Activated CD8-positive, alpha-beta memory T cell treated with anti-CD3 and anti-CD28 coated beads, Interleukin-2, amount 50 U/mL, for 1 hour (primary cell): ENCODE results near the gene ITGA2B.
"Not testable (repeated sequence)": the region's sequence is repeated elsewhere in the genome, so short reads cannot be mapped to it uniquely, and the experiment has no call there.

Experiments used
- DNase-seq: peaks from one replicate; pipeline ENCODE4 v3.0.0-alpha.2; 2020; ENCODE audit errors: extremely low read depth

ITGA2B gene

GRCh38 chr17:44330263-44330662, 59.2 kb downstream of the ITGA2B start:
- DNase-seq, result not testable (repeated sequence)

- not testable (repeated sequence) for DNase-seq
These were observed 59.9 kb downstream of the ITGA2B start for GRCh38 chr17:44329516-44329915.

GRCh38 chr17:44327715-44328449, 61.6 kb downstream of the ITGA2B start:
- DNase-seq, result no peak

GRCh38 chr17:44326861-44327444, 62.5 kb downstream of the ITGA2B start:
- peak; percentile 80 for DNase-seq

GRCh38 chr17:44324571-44325275, 64.7 kb downstream of the ITGA2B start, which contains the start of gene SLC25A39:
TSS of gene SLC25A39 (minus strand) at chr17:44324823. CDS start at chr17:44323562, 1,261 bp downstream.
- peak; percentile 65 for DNase-seq

GRCh38 chr17:44324092-44324570, 65.3 kb downstream of the ITGA2B start:
- DNase-seq, result no peak

GRCh38 chr17:44323359-44324091, 65.9 kb downstream of the ITGA2B start:
- no peak for DNase-seq

- DNase-seq, result no peak
These were observed 67.1 kb downstream of the ITGA2B start for GRCh38 chr17:44322236-44322895.
